ENCODE results near the gene CDX1.

The CDX1 gene

GRCh38 chr5:150213530-150213929, 47.0 kb downstream of the CDX1 start:
- in situ Hi-C loops (cut with MboI; ENCODE audit: low sequenced_read_pairs, unreplicated experiment): loop anchor here (10.0 kb wide), 1 partner anchor 49 kb away; the partner anchor contains the start of gene CDX1
- DNase-seq (ENCODE audit: low spot score): no peak
- no peak for TF ChIP-seq CTCF (IDR thresholded peaks at IDR 0.05; ENCODE audit: borderline replicate concordance, control extremely low read depth, extremely low read depth, insufficient read depth, missing control alignments)

DNA sequence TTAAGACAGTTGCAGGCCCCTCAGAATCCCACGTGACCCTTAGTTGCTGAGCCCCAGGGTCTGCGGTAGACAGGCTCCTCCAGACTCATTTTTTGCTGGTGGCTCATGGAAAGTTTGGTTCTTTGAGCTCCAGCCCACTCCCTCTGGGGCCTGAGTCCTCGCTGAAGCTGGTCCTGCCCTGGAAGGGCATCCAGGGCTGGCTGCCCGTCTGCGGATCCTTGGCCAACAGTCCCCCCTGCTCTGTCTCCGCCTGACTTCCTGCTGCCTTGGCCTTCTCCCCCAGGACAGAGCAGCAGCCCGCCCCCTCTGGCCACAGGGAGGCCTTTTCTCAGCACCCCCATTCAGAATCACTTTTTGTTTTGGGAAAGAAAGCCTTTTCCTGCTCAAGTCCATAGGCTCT, 47.7 kb downstream of the CDX1 start:
- in situ Hi-C loops (cut with MboI; ENCODE audit: low sequenced_read_pairs, unreplicated experiment): loop anchor here (10.0 kb wide), 1 partner anchor 49 kb away; the partner anchor contains the start of gene CDX1
- TF ChIP-seq CTCF (IDR thresholded peaks at IDR 0.05; ENCODE audit: borderline replicate concordance, control extremely low read depth, extremely low read depth, insufficient read depth, missing control alignments): no peak
- DNase-seq (ENCODE audit: low spot score): no peak

- in situ Hi-C loops (cut with MboI; ENCODE audit: low sequenced_read_pairs, unreplicated experiment): loop anchor here (10.0 kb wide), 1 partner anchor 51 kb away; the partner anchor contains the start of gene CDX1
- no peak for TF ChIP-seq CTCF (IDR thresholded peaks at IDR 0.05; ENCODE audit: borderline replicate concordance, control extremely low read depth, extremely low read depth, insufficient read depth, missing control alignments)
- no peak for DNase-seq (ENCODE audit: low spot score)
These were observed 49.7 kb downstream of the CDX1 start for GRCh38 chr5:150215979-150216944.

- in situ Hi-C loops (cut with MboI; ENCODE audit: low sequenced_read_pairs, unreplicated experiment): loop anchor here (10.0 kb wide), 1 partner anchor 52 kb away; the partner anchor contains the start of gene CDX1
- no peak for DNase-seq (ENCODE audit: low spot score)
- no peak for TF ChIP-seq CTCF (IDR thresholded peaks at IDR 0.05; ENCODE audit: borderline replicate concordance, control extremely low read depth, extremely low read depth, insufficient read depth, missing control alignments)
These were observed 50.5 kb downstream of the CDX1 start for GRCh38 chr5:150217038-150217437.

DNA sequence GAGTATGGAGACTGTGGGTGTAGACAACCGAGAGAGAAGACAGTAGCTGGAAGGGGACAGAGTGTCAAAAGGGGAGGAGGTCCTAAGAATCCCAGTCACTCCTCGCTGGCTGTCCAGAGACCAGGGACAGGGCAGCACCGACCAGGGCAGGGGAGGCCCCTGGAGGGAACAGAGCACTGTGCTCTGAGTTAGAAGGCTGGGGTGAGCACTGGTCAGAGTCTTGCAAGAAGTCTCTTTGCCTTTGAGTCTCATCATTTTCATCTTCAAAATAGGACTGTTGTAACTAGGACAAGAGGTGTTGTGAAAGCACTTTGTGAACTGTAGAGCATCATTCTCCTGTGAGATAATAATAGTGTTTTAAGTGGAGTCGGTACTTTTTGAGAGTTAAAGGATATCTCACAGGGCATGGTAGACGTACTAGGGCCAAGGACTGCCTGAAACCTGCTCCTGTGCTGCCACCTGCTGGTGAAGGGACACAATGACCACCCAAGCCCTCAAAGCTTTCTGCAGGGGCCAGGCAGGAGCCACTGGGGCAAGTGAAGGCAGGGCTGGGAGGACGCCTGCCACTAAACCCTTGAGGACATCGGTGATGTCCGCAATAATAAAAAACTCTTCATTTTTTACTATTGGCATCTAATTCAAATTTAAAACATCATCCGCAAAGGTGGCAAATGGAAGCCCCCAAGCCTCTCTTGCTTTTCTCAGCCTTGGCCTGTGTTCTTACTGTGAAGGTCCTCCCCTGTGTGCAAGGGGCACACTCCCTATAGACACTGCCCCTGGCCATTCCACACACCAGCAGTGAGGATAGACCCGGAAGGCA, 51.5 kb downstream of the CDX1 start:
- peak; percentile 91 for DNase-seq (ENCODE audit: low spot score)
- TF ChIP-seq CTCF (IDR thresholded peaks at IDR 0.05; ENCODE audit: borderline replicate concordance, control extremely low read depth, extremely low read depth, insufficient read depth, missing control alignments): peak; percentile 86
- in situ Hi-C loops (cut with MboI; ENCODE audit: low sequenced_read_pairs, unreplicated experiment): loop anchor here (10.0 kb wide), 1 partner anchor 53 kb away; the partner anchor contains the start of gene CDX1

GRCh38 chr5:150218693-150219035, 52.1 kb downstream of the CDX1 start:
- no peak for DNase-seq (ENCODE audit: low spot score)
- no peak for TF ChIP-seq CTCF (IDR thresholded peaks at IDR 0.05; ENCODE audit: borderline replicate concordance, control extremely low read depth, extremely low read depth, insufficient read depth, missing control alignments)
- in situ Hi-C loops (cut with MboI; ENCODE audit: low sequenced_read_pairs, unreplicated experiment): loop anchor here (10.0 kb wide), 1 partner anchor 54 kb away; the partner anchor contains the start of gene CDX1
